HG03025 (cell line): Measurements from ENCODE around the gene PDZD2.
"Not testable (repeated sequence)": the region's sequence is repeated elsewhere in the genome, so short reads cannot be mapped to it uniquely, and the experiment has no call there.

ENCODE experiments used
- ATAC-seq: cut with Tn5 transposase; IDR thresholded peaks from one replicate; pipeline ENCODE4 v1.9.1; 2021; ENCODE audit warnings: mild to moderate bottlenecking, moderate library complexity; ENCODE audit not compliant: unreplicated experiment, low FRiP score

Gene PDZD2

DNA sequence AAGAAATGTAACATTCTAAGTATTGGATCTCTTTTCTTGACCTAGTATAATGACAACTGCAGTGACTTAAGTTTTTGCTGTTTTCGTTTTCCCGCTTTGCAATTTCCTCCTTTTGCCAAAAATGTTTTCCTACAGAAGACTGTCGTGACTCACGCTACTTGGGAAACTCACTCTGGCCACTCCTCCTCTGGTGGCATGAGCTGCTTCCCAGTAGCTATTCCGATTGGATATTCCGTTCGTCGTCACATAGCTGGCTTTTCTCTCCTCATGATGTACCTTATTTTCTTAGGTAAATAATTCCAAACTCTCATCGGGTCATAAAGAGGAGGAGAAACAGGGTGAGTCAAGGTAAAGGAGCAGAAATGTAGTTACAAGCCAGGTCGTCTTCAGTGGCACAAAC, 470.3 kb downstream of the PDZD2 start:
- ATAC-seq, result no peak

DNA sequence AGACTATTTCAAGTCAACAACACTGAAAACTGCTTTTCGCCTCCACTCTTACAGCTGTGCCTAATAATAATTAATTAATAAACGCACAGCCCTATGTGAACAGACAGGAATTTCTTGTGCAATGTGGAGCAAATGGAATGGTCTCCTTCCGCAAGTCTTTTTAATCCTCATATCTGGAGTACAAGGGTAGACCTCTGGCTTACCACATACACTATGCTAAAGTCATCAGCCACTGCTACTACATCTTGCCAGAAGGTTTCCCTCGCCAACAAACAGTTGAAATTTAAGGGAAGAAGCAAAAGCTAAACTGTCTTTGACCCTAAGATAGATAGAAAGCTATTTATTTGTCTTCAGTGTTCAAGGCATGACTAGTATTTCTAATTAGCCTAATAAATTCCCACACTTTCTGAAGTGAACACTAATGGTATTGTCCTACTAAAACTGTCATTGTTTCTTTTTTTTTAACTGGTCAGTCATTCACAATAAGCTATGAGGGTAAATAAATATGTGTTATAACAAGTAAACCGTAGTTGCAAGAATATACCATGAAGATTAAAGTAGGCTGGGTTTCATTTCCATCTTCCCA, 471.3 kb downstream of the PDZD2 start:
- no peak for ATAC-seq

DNA sequence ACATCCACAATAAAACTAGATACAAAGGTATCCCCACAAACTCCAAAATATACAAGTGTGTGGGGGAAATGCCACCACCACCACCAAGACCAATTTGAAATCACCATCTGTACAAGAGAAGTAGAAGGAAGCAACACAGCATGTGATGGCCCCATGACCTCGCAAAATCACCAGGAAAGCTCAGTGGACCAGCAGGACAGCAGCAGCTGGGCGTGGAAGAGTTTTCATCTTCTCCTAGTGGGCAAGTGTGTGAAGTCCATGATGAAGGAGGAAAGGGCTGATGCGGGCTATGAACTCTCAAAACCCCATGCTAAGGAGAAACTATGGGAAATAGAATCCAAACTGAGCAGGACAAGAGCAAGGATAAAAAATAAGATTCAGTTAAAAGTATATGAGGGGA, 477.1 kb downstream of the PDZD2 start:
- ATAC-seq, result no peak

DNA sequence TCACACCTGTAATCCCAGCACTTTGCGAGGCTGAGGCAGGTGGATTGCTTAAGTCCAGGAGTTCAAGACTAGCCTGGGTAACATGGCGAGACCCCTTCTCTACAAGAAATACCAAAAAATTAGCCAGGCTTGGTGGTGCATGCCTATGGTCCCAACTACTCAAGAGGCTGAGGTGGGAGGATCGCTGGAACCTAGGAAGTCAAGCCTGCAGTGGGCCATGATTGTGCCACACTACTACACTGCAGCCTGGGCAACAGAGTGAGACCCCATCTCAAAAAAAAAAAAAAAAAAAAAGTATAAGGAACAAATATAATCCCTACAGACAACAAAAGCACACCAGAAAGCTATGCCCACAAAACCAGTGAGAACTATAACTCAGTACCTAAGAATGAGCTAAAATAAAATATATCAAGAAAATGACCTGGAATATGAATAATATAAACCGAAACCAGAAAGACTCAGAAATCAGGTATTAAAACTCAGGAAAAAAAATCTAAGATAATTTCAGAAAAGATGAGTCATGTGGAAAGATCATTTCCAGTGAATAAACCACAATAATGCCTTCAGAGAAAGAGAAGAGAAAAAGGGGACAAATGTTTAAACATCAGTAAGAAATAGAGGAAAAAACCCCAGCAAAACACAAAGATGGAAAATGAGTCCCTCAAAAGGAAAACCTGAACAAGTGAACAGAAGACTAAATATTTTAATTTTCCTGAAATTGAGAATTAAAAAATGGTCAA, 477.8 kb downstream of the PDZD2 start:
- no peak for ATAC-seq

DNA sequence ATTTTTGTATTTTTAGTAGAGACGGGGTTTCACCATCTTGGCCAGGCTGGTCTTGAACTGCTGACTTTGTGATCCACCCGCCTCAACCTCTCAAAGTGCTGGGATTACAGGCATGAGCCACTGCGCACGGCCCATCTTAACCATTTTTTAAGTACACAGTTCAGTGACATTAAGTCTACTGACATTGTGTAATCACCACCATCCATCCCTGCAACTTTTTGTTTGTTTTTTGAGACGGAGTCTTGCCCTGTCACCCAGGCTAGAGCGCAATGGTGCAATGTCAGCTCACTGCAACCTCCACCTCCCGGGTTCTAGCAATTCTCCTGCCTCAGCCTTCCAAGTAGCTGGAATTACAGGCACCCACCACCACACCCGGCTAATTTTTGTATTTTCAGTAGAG, 480.0 kb downstream of the PDZD2 start:
- not testable (repeated sequence) for ATAC-seq

DNA sequence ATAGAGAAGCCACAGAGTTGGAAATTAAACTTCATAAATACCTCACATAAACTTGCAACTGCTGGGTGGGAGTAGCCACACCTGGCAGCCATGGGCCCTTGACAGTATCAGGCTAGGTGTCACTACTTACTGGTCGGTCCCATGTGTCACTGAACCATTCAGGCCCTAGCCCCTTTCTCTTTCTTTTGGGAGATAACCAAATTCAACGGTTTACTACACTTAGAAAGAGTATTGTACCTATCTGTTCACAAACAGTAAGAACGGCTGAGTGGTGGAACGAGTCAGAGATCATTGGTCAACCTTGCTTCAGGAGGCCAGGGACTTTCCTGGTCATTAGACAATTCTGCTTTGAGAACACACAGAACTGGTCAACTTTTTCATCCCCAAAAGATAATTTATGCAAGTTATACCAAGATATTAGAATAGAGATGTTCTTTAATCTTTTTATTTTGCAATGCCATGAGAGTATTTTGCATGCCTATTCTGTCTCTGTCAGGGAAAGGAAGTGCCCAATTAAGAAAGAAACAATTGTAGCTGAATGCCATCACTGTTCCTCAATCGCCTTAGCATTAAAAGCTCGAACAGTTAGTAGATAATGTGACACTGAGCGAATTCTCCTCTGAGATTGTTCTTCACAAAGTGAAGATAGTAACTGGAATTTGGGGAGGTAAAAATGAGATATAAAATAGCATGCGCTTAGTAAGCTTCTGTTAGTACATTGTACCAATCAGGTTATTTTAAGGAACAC, 484.3 kb downstream of the PDZD2 start:
- ATAC-seq, result no peak

DNA sequence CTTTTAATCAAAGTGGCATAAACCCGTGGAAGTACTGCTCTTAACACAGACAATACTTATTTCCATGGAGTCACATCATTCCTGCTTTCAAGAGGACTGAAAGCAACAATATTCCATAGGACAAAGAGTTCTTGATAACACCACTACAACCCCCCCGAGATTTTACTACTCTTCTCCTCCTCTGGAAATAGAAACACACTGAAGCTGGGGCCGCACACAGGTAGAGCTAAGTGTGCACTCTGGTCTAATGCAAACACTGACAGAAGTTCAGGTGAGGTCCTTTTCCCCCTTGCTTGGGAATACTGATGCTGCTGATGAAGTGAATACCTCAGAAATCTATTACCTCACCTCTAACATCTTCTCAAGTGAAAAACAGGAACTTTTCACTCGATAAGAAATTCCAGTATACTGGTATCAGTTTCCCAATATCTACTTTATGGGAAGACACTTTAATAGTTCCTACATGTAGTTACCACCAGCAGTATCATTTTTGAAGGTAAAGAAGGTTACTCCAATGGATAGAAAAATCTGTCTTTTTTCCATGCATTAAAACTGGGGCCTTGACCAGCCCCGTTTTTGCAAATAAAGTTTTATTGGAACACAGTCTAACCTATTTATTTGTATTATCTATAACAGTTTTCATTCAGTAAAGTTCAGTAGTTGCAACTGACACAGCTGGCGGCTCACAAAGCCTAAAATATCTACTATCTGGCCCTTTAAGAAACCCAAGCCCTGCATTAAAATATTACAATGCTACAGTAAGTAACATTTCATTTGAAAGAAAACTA, 485.2 kb downstream of the PDZD2 start:
- ATAC-seq, result no peak

DNA sequence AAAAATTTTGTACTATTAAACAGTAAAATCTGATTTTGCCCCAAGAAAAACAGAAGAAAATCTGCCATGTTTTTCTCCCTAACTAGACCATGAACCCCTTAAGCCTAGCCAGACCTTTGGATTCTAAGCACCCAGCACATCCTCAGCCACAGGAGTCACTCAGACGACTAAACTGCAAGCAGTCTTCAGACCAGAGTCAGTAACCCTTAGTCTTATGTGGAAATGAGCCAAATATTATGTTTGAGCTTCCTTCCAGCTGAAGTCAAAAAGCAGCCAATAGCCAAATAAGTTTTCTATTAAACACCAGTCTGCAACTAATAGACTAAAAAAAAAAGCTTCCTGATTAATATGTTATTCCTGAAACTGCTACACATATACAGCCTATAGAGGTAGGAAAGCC, 487.8 kb downstream of the PDZD2 start:
- ATAC-seq, result no peak

DNA sequence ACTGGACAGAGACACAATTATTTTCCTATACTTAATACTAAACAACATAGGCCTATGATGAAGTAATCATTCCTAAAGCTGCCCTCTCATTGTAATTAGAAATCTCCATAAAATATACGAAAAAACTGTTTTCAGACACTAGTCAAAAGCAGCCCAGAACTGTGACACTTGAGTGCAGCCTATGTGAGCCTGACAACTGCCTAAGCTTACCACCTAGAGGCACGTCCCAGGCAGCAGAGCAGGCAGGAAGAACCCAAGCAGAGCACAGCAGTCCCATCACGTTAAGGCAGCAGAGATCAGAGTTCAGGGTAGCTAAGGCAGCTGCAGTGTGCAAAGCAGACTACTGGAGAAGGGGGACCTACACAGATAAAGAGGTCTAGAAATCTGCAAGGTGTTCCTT, 488.8 kb downstream of the PDZD2 start:
- ATAC-seq, result no peak

DNA sequence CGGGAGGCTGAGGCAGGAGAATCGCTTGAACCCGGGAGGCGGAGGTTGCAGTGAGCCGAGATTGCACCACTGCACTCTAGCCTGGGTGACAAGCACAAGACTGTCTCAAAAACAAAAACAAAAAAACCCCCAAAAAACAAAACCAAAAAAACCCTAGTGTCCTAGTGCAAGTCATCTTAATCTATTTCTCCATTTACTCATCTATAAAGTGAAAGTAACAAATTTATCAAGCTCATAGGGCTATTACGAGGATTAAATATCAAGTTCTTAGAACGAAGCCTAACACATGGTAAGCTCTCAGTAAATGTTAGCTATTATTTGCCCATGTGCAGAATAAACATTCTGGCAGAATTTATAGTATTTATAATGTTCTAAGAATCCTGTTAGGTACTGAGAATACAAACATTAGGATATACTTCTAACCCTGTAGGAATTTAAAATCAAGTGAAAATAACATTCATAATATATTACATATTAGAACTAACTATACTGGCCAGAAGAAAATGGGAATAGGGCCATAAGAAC, 490.2 kb downstream of the PDZD2 start:
- no peak for ATAC-seq

DNA sequence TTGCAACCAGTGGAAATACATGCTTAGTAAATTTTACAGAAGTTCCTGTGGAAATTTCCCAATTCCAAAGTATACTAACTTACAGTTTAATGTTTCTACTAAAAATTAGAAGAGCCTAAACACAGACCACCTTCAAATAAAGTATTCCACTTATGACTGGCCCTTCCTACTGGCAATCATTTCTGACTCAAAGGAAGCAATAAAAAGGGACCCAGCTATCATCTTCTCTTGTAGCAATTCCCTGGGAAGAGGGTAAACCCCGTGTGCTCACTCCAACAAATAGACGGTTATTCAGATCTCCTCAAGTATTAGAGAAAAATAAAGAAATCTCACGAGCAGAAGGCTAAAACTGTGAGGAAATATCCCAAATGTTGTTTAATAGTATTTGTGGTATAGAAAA, 491.9 kb downstream of the PDZD2 start:
- no peak for ATAC-seq

DNA sequence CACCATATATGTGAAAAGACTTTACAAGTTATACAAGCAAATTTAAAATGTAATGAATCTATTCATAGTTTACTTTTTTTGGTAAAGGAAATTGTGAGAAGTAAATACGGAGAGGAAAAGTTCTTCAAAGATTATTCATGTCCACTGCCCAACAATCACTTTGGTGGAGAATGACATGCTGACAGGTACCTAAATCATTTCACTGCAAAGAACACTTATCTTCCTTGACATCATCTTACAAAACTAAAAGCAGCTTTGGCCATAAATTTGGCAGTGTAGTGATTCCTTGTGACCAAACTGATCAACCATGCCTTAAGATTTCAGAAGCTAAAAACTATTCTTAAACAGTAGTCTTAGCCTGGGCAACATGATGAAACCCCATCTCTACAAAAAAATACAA, 492.7 kb downstream of the PDZD2 start:
- no peak for ATAC-seq

DNA sequence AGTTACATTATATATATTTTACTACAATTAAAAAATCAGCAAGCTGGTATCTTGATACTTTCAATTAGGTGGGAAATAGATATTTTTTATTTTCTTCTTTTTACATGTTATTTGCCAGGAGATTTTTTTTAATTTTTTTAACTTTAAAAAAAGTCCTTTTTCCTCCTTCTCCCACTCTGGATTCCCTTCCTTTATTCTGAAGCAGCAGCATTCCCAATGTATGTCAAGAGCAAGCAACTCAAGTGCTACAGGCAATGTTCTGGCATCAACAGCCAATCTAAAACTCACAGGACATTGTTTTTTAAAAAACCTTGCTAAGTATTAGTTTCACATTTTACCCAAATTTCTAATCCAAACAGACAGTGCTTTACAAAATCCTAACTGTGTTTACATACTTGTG, 493.8 kb downstream of the PDZD2 start:
- ATAC-seq, result no peak

DNA sequence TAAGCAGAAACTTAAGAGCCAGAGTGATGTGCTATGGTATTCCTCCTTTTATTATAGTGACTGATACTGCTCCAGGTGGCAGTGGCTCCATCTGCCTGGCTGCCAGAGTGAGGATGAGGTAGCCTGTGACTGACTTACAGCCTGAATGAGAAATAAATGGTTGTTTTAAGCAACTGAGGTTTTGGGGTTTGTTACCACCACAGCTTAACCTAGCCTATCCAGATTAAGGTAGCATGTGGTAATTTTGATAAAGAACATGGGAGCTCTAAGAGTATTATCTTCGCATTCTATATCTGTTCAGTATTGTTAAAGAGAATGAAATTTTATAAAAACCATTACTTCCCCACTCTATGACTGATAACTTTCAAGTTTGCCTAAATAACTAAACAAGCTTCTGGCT, 496.2 kb downstream of the PDZD2 start:
- ATAC-seq, result no peak

DNA sequence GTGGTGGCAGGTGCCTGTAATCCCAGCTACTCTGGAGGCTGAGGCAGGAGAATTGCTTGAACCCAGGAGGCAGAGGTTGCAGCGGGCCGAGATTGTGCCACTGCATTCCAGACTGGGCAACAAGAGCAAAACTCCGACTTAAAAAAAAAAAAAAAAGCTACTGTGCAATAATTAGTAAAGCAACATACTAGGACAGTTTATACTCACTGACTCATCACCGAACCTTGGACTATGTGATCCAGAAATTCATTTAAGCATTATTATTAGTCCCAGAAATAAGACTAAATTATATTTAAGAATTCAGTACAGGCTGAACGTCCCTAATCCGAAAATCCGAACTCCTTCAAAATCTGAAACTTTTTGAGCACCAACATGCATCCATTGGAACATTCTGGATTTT, 497.4 kb downstream of the PDZD2 start:
- no peak for ATAC-seq

DNA sequence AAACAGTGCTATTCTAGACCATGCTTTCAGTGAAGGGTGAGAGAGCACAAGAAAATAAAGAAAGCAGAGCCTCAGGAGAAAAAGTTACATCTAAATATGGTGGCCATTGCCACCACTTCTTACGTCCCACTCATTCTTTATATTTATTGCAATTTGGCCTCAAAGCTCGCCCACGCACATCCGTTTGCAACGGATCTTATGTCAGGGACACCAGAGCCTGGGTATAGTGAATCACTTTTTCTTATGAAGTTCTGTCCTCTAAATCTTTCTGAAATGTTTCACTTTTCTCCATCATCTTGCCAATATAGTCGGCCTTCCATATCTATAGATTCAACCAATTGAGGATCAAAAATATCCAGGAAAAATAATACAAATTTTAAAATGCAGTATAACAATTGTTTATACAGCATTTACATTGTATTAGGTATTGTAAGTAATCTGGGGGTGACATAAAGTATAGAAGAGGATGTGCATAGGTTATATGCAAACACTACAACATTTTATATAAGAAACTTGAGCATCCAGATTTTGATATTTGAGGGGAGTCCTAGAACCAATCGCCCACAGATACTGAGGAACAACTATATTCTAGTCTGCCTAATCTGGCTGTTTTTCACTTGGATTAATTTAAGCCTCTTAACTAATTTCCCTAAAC, 500.0 kb downstream of the PDZD2 start:
- ATAC-seq, result no peak

DNA sequence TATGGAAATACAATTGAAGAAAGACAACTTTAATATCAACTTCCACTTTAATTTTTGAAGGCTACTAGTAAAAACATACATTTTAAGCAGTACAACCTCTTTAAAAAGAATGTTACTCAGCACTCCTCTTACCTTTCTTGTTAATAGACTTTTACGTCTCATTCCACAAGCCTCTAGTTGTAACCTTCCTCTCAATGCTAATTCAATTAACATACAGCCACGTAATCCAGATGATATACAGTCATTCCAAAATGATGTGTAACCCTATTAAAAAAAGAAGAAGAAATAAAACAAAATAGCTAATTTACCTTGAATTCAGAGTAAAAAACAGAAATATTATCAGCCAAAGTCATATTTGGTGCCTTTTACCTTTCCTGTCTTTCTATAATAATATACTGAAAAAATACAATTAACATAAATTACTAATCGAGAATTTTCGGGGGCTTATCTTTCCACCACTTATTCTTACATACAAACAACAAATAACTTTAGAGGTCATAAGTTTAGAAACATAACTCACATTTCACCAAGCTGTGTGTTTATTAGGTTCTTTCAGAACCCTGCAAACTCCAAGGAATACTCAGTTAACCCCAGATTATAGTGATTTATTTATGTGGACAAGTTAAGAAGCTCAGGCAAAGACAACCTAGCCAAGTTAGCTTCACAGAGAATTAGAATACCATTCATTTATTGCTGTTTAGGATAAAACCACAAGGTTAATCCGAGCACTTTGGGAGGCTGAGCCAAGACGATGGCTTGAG, 504.9 kb downstream of the PDZD2 start:
- no peak for ATAC-seq

DNA sequence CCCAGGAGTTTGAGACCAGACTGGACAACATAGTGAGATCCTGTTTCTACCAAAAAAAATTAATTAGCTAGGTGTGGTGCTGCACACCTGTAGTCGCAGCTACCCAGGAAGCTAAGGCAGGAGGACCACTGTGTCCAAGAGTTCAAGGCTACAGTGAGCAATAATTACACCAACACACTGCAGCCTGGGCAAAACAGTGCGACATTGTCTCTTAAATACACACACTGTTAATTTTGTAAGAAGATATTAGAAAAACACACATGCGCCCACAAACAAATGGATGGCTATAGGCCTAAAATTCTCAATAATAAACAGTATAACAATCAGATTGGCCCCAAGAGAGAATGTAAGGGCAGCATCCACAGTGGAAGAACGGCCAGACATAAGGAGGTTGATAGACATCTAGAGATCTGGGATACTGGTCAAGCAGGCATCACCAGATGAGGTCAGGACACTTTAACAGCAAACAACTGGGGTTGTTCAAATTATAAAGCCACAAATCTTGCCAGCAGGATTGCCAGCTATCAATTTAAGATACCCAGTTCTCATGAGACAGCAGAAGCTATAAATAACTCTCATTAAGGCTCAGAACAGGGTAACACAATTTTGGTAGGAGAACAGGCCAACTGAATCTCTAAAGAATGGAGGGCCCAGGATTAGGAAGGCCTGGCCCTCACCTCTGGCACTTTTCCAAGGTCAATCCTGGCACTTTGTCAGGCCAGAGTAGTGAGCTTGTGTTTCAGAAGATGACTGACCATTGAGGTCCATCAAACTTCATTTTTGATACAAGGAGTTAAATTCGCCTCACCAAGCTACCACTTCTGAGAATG, 505.7 kb downstream of the PDZD2 start:
- no peak for ATAC-seq

DNA sequence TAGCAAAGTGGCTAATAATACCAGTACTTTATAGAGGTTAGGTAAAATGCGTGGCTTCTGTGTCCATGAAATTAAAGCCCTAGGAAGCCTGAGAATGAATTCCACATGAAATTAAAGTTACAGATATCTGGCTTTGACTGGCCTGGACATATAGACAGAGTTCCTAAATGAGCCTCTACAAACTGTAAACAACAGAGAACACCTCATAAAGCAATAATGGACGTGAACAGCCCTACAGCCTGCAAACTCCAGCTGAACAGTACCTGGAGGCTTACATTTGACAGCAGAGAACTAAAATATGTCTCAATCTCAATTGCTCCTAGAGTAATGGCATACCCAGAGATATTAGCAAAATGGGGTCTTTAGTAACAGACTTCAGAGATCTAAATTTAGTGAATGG, 506.4 kb downstream of the PDZD2 start:
- ATAC-seq, result no peak
